HFF-Myc (cell line): ENCODE measurements around the gene DNM1L.
"Not testable (repeated sequence)": the region's sequence is repeated elsewhere in the genome, so short reads cannot be mapped to it uniquely, and the experiment has no call there.

ENCODE experiments used
- DNase-seq: peaks from one replicate; pipeline ENCODE4 v3.0.0-alpha.2; 2011; ENCODE audit warnings: low read depth; ENCODE audit errors: extremely low read depth
- H3K4me3 ChIP-seq: replicated peaks from 2 replicates; pipeline ENCODE4 v1.5.1; 2011; ENCODE audit warnings: low read depth, mild to moderate bottlenecking, control low read depth, low read length
- TF ChIP-seq, protein P1 (sequence below): IDR thresholded peaks from 2 replicates; pipeline ENCODE4 v1.5.1; 2012; ENCODE audit warnings: mild to moderate bottlenecking, low read depth, low read length, control low read depth; ENCODE audit errors: missing control alignments

DNM1L gene

DNA sequence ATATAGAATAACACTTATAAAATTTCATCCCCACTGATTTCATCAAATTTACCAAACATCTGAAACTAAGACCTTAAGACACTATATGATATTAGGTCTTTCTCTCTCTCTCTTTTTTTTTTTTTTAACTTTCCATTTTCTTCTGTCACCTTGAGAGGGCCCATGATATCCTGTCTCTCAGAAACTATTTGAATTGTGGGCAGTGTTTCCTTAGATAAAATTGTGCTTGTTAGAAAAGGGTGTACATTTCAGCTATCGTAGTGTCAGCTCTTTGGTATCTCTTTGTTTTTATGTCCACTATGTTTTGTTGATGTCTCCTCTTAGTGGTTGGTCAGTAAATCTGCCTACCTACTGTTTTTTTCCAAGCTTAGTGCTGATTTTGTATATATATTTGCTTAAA lies 23.8 kb downstream of the DNM1L start:
- no peak overlapping the region for H3K4me3 ChIP-seq
- TF ChIP-seq, protein P1, sequence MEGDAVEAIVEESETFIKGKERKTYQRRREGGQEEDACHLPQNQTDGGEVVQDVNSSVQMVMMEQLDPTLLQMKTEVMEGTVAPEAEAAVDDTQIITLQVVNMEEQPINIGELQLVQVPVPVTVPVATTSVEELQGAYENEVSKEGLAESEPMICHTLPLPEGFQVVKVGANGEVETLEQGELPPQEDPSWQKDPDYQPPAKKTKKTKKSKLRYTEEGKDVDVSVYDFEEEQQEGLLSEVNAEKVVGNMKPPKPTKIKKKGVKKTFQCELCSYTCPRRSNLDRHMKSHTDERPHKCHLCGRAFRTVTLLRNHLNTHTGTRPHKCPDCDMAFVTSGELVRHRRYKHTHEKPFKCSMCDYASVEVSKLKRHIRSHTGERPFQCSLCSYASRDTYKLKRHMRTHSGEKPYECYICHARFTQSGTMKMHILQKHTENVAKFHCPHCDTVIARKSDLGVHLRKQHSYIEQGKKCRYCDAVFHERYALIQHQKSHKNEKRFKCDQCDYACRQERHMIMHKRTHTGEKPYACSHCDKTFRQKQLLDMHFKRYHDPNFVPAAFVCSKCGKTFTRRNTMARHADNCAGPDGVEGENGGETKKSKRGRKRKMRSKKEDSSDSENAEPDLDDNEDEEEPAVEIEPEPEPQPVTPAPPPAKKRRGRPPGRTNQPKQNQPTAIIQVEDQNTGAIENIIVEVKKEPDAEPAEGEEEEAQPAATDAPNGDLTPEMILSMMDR = no peak
- DNase-seq = no peak

DNA sequence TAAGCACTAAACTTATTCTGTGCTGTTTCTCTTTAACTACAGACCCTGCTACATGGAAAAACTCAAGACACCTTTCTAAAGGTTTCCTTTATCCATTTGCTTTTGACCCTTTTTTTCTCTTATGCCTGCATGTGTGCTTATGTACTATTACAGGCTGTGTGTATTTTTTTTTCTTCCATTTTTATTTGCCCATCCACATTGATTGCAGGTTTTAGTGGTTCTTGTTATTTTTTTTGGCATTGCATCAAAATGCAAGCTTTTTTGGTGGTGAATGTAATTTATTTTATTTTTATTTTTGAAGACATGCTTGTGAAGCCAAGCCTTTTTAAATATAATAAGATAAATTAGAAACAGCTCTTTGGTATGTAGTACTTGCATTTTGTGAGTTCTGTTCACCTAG lies 26.7 kb downstream of the DNM1L start:
- no peak for DNase-seq
- H3K4me3 ChIP-seq = no peak overlapping the region
- TF ChIP-seq, protein P1 = no peak

DNA sequence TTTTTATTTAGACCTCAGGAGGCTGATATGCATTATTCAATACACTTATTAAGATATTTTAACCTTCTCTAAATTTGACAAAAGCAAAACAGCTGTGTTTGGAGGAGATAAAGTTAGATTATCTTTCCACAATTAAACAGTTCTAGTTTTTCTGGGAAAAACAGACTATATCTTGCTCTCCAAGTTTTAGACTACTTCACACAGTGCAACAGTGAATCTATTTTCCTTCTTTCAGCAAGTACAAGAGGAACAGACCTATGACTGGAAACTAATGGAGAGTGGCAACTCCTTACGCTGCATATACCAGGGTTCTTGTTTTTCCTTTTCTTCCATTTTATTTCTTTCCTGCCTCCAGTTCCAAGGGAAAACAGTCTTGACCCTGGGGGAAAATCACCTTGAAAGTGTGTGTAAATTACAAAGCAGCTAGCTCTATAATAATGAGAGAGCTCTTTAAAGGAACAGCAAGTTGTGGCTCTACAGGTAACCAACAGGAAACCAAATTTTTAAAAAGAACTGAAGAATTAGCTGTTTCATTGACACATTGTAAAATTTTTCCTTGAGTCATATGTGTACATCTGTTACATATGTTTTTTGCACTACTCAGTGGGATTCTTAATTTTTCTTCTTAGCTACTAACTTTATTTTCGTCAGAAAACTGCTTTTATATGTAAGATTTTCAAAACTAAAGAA lies 27.4 kb downstream of the DNM1L start:
- DNase-seq = no peak
- no peak overlapping the region for H3K4me3 ChIP-seq
- TF ChIP-seq, protein P1 = no peak

DNA sequence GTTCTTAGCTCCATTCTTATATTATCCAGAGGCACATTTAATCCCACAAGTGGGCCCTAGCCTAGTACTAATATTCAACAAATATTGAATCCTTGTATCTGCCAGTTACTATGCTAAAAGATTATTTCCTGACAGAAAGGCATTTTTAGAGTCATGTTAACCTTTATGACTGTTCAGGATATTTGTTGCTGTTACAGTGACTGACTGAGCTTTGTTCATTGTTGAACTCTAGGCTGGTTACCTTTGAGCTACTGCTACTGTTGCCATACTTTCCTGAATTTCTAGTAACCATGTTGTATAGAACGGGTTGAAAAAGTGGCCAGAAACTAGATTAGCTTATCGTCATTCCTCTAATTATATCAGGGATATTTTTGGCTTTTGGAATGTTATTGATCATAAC lies 29.8 kb downstream of the DNM1L start:
- H3K4me3 ChIP-seq = no peak overlapping the region
- TF ChIP-seq, protein P1 = no peak
- no peak for DNase-seq

DNA sequence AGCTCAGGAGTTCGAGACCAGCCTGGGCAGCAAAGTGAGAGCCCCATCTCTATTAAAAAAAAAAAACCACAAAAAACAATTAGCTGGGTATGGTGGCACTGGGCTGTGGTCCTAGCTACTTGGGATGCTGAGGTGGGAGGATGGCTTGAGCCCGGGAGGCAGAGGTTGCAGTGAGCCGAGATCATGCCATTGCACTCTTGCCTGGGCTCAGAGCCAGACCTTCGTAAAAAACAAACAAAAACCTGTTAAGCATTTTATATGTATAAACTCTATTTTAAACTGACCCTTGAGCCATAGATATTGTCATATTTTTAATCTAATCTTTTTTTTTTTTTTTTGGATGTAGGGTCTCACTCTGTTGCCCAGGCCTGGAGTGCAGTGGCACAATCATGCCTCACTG lies 35.7 kb downstream of the DNM1L start:
- DNase-seq = no peak
- H3K4me3 ChIP-seq = no peak overlapping the region
- TF ChIP-seq, protein P1 = no peak

DNA sequence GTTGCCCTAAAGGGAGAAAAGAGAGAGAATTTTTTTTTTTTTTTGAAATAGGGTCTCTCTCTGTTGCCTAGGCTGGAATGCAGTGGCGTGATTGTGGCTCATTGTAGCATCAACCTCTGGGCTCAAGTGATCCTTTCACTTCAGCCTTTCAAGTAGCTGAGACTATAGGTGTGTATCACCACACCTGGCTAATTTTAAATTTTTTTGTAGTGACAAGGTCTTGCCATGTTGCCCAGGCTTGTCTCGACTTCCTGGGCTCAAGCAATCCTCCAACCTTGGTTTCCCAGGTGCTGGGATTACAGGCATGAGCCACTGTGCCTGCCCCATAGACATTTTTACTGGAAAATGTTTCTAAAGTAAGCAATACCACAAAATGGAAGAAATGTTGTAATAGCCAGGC lies 39.8 kb downstream of the DNM1L start:
- H3K4me3 ChIP-seq = no peak overlapping the region
- TF ChIP-seq, protein P1 = no peak
- DNase-seq = no peak

DNA sequence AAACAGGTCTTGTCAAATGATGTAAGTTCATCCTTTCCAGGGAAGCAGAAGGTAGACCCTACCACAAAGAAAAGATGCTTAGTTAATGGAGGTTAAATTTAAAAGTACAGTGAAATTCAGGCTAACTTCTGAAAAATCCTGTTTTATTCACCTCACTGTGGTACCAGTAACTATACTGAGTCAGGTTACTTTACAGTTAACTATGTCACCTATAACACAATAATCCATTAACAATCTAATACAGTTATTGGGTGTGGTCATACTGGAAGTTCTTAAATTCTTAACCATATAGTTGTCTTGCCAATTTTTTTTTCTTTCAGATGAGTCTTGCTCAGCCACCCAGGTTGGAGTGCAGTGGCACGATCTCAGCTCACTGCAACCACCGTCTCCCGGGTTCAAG lies 46.2 kb downstream of the DNM1L start:
- DNase-seq, H3K4me3 ChIP-seq: not testable (repeated sequence)
